Colon (tissue), 2 donors: Measurements from ENCODE around the gene SSH2.
"Not testable (repeated sequence)": the region's sequence is repeated elsewhere in the genome, so short reads cannot be mapped to it uniquely, and the experiment has no call there.

ENCODE experiments used
- FAIRE-seq: peaks from 2 replicates; lab custom pipeline; 2012; peaks lifted over from hg19 to GRCh38; lab: Jason Lieb, UNC
- donor health status: control.
- donor health status: control.

Gene SSH2

GRCh38 chr17:29930409-29931010 is 482 bp upstream of the SSH2 start:
- no peak for FAIRE-seq

GRCh38 chr17:29929006-29929532 is 959 bp downstream of the SSH2 start:
- no peak for FAIRE-seq

DNA sequence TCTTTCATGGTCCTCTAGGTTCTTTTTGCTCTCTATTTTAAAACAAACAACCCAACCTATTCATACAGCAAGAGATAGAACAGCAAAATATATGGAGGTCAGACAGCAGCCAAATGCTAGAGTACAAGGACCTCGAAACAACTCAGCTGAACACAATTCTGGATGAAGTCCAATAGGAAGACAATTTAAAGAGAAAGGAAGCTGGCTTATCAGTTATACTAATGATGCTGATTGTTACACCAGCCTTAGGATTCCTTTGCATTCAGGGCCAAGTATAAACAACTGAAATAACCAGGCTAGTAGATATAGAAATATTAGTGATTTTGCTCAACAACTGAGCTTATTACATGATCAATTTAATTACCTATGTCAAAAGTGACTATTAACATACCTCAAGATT is 2.5 kb downstream of the SSH2 start:
- FAIRE-seq, result no peak

GRCh38 chr17:29924786-29925185 is 5.2 kb downstream of the SSH2 start:
- no peak for FAIRE-seq

DNA sequence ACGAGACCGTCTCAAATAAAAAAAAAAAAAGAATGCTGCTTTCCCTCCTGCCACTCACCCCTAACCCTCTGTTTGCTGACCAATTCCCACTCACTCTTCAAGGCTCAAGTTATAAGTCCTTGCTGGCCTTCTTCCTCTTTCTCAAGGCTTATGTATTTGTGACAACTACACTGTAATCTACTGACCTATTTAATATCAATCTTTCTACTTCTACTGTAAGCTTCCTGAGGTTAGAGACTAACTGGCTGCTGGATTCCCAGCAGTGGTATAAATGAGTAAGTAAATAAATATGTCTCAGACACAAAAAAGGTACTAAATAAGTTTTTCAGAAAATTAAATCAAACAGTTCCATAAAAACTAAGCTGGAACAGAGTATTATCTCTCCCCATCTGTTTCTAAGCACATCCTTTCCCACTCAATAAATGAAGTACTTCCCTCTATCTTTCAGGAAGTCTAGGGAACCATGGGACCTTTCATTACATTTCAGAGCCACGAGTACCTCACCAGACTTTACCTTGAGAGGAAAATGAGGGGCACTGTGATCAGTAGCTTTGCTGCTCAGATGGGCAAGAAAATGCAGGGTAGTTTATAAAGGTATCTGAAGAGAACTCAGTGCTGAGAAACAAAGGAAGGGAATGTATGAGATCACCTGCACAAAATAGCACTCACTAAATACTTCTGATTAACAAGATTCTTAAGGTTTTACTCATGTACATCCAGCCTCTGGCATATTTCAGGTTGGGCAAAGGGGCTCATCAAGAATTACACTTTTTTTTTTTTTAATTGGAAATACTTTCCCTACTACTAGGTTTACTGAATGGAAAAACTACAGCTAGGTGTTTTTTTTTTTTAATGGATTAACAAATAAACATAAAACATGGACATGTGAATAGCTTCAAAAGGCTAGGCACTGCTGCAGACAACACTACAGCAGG is 10.8 kb downstream of the SSH2 start:
- FAIRE-seq, result no peak

DNA sequence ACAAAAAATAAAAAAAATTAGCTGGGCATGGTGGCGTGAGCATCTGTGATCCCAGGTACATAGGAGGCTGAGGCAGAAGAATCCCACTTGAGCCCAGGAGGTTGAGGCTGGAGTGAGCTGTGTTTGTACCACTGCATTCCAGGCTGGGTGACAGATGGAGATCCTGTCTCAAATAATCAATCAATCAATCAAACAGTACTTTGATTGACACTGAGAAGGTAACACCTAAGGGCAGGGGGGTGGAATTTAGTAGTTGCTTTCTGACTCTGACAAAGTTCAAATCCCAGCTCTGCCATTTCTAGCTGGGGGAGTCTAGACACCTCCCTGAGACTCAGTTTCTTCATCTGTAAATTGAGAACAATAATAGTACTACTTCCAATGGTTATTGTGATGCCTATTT is 12.0 kb downstream of the SSH2 start:
- FAIRE-seq, result no peak

GRCh38 chr17:29914819-29915537 is 15.1 kb downstream of the SSH2 start:
- no peak for FAIRE-seq

DNA sequence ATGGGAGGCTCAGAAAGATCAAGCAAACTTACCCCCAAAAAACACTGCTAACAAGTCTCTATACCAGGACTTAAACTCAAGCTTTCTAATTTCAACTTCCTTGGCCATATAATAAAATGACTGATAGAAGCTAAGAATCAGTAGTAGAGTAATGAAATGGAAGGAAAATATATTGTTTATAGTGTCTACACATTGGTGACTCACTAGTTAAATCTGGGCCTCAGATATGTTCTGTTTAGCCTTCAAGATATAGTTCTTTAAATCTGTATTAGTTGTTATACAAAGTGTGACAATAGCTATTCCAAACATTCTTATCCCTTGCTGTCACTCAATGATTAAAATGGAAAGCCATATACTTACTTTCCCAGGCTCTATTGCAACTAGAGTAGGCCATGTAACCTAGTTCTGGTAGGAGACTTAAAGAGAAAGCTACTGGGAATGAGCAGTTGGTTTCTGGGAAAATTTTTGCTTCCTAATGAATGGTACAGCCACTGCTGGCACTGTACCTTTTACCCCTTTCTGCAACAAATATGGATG is 18.3 kb downstream of the SSH2 start:
- FAIRE-seq, result no peak

DNA sequence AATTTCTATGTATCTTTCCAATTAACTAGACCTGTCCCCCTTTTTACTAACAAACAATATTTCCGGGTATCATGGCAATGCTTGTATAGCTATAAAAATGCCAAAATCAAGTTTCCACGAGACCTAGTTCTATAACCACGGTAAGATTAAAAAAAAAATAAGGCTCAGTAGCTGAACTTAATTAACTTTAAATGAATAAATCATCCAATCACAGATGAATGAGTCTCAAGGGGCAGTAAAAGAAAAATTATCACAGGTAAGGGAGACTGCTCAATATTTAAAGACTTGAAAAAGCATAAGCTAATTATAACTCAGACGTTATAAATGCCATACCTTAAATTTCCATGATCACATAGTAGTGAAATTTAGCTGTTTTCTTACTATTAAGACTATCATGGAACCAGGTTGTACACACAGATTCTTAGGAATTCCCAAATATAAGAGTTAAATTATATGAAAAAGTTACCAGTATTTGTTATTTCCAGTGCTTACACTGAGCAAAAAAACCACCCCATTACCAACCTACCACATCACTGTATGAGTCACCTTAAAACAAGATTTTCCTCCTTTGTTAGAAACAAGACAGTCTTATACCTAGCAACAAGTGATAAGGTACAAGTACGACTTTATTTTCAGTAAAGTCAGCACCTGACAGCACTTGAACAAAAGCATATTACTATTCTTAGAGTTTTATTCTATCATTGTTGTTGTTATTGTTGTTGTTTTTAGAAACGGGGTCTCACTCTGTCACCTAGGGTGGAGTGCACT is 20.6 kb downstream of the SSH2 start:
- no peak for FAIRE-seq

DNA sequence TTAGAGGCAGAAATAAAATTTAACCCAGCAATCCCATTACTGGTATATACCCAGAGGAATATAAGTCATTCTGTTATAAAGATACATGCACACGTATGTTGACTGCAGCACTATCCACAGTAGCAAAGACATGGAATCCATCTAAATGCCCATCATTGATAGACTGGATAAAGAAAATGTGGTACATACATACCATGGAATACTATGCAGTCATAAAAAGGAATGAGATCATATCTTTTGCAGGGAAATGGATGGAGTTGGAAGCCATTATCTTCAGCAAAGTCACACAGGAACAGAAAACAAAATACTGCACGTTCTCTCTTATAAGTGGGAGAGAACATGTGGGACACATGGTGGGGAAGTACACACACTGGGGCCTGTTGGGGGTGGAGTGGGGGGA is 23.1 kb downstream of the SSH2 start:
- no peak for FAIRE-seq

DNA sequence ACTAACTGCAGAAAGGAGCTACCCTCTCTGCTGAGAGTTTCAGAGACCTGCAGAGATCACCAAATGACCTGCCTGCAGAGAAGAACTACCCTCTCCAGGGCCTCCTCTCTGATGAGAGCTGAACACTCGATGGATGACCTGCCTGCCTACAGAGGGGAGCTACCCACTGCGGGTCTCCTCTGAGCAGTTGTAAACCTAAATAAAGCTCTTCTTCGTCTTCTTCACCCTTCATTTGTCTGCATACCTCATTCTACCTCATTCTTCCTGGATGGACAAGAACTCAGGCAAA is 24.2 kb downstream of the SSH2 start:
- FAIRE-seq, result no peak

- FAIRE-seq, result no peak
Measured at GRCh38 chr17:29905086-29905878, 24.7 kb downstream of the SSH2 start.

DNA sequence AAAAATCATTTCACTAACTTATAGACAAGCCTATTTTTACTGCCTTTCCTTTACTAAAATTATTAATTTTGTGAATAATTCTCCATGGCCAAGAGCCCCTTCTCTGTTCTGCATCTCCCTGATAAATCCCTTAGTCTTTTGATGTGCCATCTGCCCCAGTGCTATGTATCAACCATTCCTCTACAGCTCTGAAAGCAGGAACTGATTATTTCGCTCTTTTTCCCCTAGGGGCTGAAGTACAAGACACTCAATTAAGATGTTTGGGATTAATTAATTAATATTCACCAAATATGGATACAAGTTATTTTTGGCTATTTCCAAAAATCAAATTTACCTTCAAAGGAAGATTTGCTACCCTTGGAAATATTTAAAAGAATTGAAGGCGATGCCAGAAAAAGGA is 26.6 kb downstream of the SSH2 start:
- no peak for FAIRE-seq

GRCh38 chr17:29897136-29897535 is 32.9 kb downstream of the SSH2 start:
- not testable (repeated sequence) for FAIRE-seq

- FAIRE-seq, result no peak
Measured at GRCh38 chr17:29892201-29892600, 37.8 kb downstream of the SSH2 start.

GRCh38 chr17:29891131-29891530 is 38.9 kb downstream of the SSH2 start:
- FAIRE-seq, result no peak

GRCh38 chr17:29885031-29885640 is 44.9 kb downstream of the SSH2 start:
- FAIRE-seq, result no peak

- no peak for FAIRE-seq
Measured at GRCh38 chr17:29883497-29883896, 46.5 kb downstream of the SSH2 start.

GRCh38 chr17:29881256-29881655 is 48.8 kb downstream of the SSH2 start:
- FAIRE-seq, result no peak

DNA sequence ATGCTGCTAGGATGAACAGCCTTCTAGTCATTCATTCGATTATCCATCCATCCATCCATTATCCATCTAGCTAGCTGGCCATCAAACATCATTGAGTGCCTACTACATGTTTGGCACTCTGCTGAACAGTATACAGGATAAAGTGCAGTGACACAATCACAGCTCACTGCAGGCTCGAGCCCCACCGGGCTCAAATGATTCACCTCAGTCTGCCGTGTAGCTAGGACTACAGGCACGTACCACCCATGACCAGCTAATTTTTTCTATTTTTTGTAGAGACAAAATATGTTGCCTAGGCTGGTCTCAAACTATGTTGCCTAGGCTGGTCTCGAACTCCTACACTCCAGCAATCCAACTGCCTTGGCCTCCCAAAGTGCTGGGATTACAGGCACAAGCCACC is 50.0 kb downstream of the SSH2 start:
- no peak for FAIRE-seq
